ENCODE data around the gene DCHS1. TPM values are rescaled to one million over a fixed set of nuclear protein-coding genes. Genes with fewer than 3 reads are reported as not detected.

The DCHS1 gene
- total and polyA plus RNA-seq, 4 donors: 0.68 to 8.9 (median 5.8) TPM

GRCh38 chr11:6694229-6694535 is 38.6 kb upstream of the DCHS1 start:
- no peak for TF ChIP-seq RAD21 (IDR thresholded peaks at IDR 0.05)
- TF ChIP-seq FOXA2 (IDR thresholded peaks at IDR 0.05): no peak
- no peak for TF ChIP-seq HNF4A (conservative IDR thresholded peaks at IDR 0.05)
- TF ChIP-seq EGR1 (IDR thresholded peaks at IDR 0.05; ENCODE audit: low read depth in 2 of 2): no peak
- no peak for TF ChIP-seq YY1 (IDR thresholded peaks at IDR 0.05)
- TF ChIP-seq SP1 (IDR thresholded peaks at IDR 0.05): no peak
- no peak for TF ChIP-seq JUND (IDR thresholded peaks at IDR 0.05)
- no peak for TF ChIP-seq HNF4G (IDR thresholded peaks at IDR 0.05)
- TF ChIP-seq TAF1 (conservative IDR thresholded peaks at IDR 0.05): no peak
- TF ChIP-seq GABPA (IDR thresholded peaks at IDR 0.05 in 1 of 2, conservative IDR thresholded peaks at IDR 0.05 in 1 of 2): no peak
- no peak for TF ChIP-seq ATF3 (IDR thresholded peaks at IDR 0.05)
- no peak for TF ChIP-seq MAX (IDR thresholded peaks at IDR 0.05)
- no peak for TF ChIP-seq RXRA (IDR thresholded peaks at IDR 0.05)
- TF ChIP-seq REST (IDR thresholded peaks at IDR 0.05): no peak
- TF ChIP-seq FOXA1 (IDR thresholded peaks at IDR 0.05): no peak
- TF ChIP-seq ZBTB33 (IDR thresholded peaks at IDR 0.05): no peak
- no peak for TF ChIP-seq NR2F2 (IDR thresholded peaks at IDR 0.05)
- no peak for TF ChIP-seq CTCF (IDR thresholded peaks at IDR 0.05; ENCODE audit: low read depth, low read length, missing input control)
- Histone ChIP-seq H3K9ac (ENCODE audit: low read depth in 1 of 2, low read length in 2 of 2) (no peak overlapping the region), H3K27me3 (ENCODE audit: control insufficient read depth in 4 of 4, insufficient read depth in 4 of 4, low read length in 3 of 4) (no peaks in the 10 kb centered on the region), H3K4me1 (ENCODE audit: control insufficient read depth in 4 of 4, insufficient read depth in 4 of 4, low read length in 3 of 4) (no peaks in the 10 kb centered on the region), H3K27ac (ENCODE audit: low read depth in 1 of 2, low read length in 2 of 2) (no peak overlapping the region), H3K4me3 (ENCODE audit: low read depth in 1 of 3, low read length in 3 of 3) (no peak overlapping the region), H3K9me3 (ENCODE audit: control insufficient read depth in 4 of 4, low read length in 3 of 4) (no peaks in the 10 kb centered on the region), H3K36me3 (ENCODE audit: control insufficient read depth in 4 of 4, insufficient read depth in 3 of 4, low read depth in 1 of 4, low read length in 3 of 4) (no peaks in the 10 kb centered on the region)
- DNase-seq (ENCODE audit: low spot score): no peak
- WGBS: 31% methylated on average over 1 of the region's 1 CpG
